H1 (cell line): ENCODE data around the gene XPO6. TPM values are rescaled to one million over a fixed set of nuclear protein-coding genes. Genes with fewer than 3 reads are reported as not detected.

Source experiments
- CTCF ChIA-PET: fragments of 300-600 bp; sonication (Branson Sonifier 250); formaldehyde crosslinking; loops from one replicate; lab custom pipeline; 2021; ENCODE audit not compliant: partially characterized antibody; lab: Charles Lee
- POLR2A ChIA-PET: fragments of 300-600 bp; sonication (Branson Sonifier 250); formaldehyde crosslinking; loops from one replicate; lab custom pipeline; 2021; ENCODE audit warnings: inconsistent platforms; ENCODE audit not compliant: partially characterized antibody; lab: Charles Lee
- DNase-seq, 2 experiments: peaks; one replicate each; pipeline versions ENCODE4 v3.0.0 to v3.0.0-alpha.2; 2010 to 2022; ENCODE audit warnings: low spot score in 2 of 2, low read depth in 1 of 2, mixed read lengths in 1 of 2
- FAIRE-seq: peaks from 2 replicates; lab custom pipeline; 2011; peaks lifted over from hg19 to GRCh38; lab: Jason Lieb, UNC
- H2AFZ ChIP-seq: 2 replicates; pipeline ENCODE4 v1.8.1; 2012; ENCODE audit warnings: low read length, inconsistent platforms
- H2AK5ac ChIP-seq: 2 replicates; pipeline ENCODE4 v1.6.1; 2013; ENCODE audit warnings: low read depth, low read length
- H2BK120ac ChIP-seq: replicated peaks from 2 replicates; pipeline ENCODE3; 2013; ENCODE audit warnings: low read depth, low read length, inconsistent platforms
- H2BK12ac ChIP-seq: 2 replicates; pipeline ENCODE4 v1.6.1; 2013; ENCODE audit warnings: low read depth, low read length
- H2BK15ac ChIP-seq: 2 replicates; pipeline ENCODE4 v1.6.1; 2013; ENCODE audit warnings: low read length
- H2BK20ac ChIP-seq: 2 replicates; pipeline ENCODE4 v1.6.1; 2013; ENCODE audit warnings: low read length
- H2BK5ac ChIP-seq: 2 replicates; pipeline ENCODE4 v1.6.1; 2013; ENCODE audit warnings: low read depth, low read length
- H3K14ac ChIP-seq: 2 replicates; pipeline ENCODE4 v1.6.1; 2013; ENCODE audit warnings: inconsistent platforms; ENCODE audit not compliant: insufficient read length
- H3K18ac ChIP-seq: 2 replicates; pipeline ENCODE4 v1.6.1; 2013; ENCODE audit warnings: low read length; ENCODE audit errors: extremely low read depth
- H3K23ac ChIP-seq: 2 replicates; pipeline ENCODE4 v1.6.1; 2013; ENCODE audit warnings: inconsistent platforms; ENCODE audit not compliant: insufficient read length
- H3K23me2 ChIP-seq: 2 replicates; pipeline ENCODE4 v1.6.1; 2013; ENCODE audit warnings: low read depth, low read length
- H3K27ac ChIP-seq: 2 replicates; pipeline ENCODE4 v1.6.1; 2011; ENCODE audit warnings: low read depth, low read length, inconsistent platforms
- H3K27me3 ChIP-seq, 4 experiments: replicated peaks in 1 of 4; 1 replicate in 1 of 4; 2 replicates in 3 of 4; pipeline versions ENCODE4 v1.6.1 to v1.8.1; 2011 to 2013; ENCODE audit warnings: low read length in 3 of 4, mild to moderate bottlenecking in 3 of 4, inconsistent platforms in 2 of 4, mixed read lengths in 2 of 4, moderate library complexity in 1 of 4; ENCODE audit not compliant: control insufficient read depth in 3 of 4, insufficient read depth in 3 of 4; ENCODE audit errors: extremely low read depth in 1 of 4
- H3K36me3 ChIP-seq, 4 experiments: 2 replicates each; pipeline versions ENCODE4 v1.6.1 to v1.8.1; 2011 to 2013; ENCODE audit warnings: mild to moderate bottlenecking in 4 of 4, low read length in 3 of 4, moderate library complexity in 2 of 4, control low read depth in 1 of 4, inconsistent platforms in 1 of 4; ENCODE audit not compliant: insufficient read depth in 4 of 4, control insufficient read depth in 2 of 4
- H3K4ac ChIP-seq: replicated peaks from 2 replicates; pipeline ENCODE3; 2013; ENCODE audit warnings: low read length, low read depth, mixed read lengths, inconsistent platforms; ENCODE audit not compliant: insufficient read length
- H3K4me1 ChIP-seq, 4 experiments: replicated peaks in 1 of 4; 1 replicate in 1 of 4; 2 replicates in 3 of 4; pipeline versions ENCODE4 v1.6.1 to v1.8.1; 2011 to 2013; ENCODE audit warnings: low read length in 3 of 4, inconsistent platforms in 2 of 4, mixed read lengths in 1 of 4; ENCODE audit not compliant: insufficient read depth in 4 of 4, control insufficient read depth in 3 of 4
- H3K4me2 ChIP-seq, 2 experiments: 2 replicates each; pipeline versions ENCODE4 v1.6.1 to v1.8.1; 2011 to 2013; ENCODE audit warnings: low read depth in 2 of 2, low read length in 2 of 2, control low read depth in 1 of 2, inconsistent platforms in 1 of 2, mild to moderate bottlenecking in 1 of 2; ENCODE audit not compliant: insufficient read depth in 1 of 2
- H3K4me3 ChIP-seq, 4 experiments: fragments of 200-600, 300-600 bp in 1 of 4; sonication (generic), shearing (Covaris generic), sonication (Bioruptor Twin) in 1 of 4; 2 replicates each; pipeline versions ENCODE4 v1.5.1 to v1.8.1; 2011 to 2016; ENCODE audit warnings: low read length in 4 of 4, low read depth in 3 of 4, control low read depth in 2 of 4, inconsistent platforms in 2 of 4, mild to moderate bottlenecking in 2 of 4, mixed read lengths in 1 of 4, moderate library complexity in 1 of 4; ENCODE audit not compliant: insufficient read depth in 2 of 4; ENCODE audit errors: extremely low read depth in 1 of 4
- H3K56ac ChIP-seq: replicated peaks from 2 replicates; pipeline ENCODE3; 2013; ENCODE audit warnings: low read depth, mild to moderate bottlenecking, mixed read lengths, low read length, inconsistent platforms; ENCODE audit not compliant: insufficient read length
- H3K79me1 ChIP-seq: 2 replicates; pipeline ENCODE4 v1.6.1; 2013; ENCODE audit warnings: low read depth, low read length, control low read depth
- H3K79me2 ChIP-seq, 2 experiments: 2 replicates each; pipeline versions ENCODE4 v1.6.1 to v1.8.1; 2012 to 2013; ENCODE audit warnings: low read length in 2 of 2, mild to moderate bottlenecking in 2 of 2, inconsistent platforms in 1 of 2; ENCODE audit not compliant: insufficient read depth in 2 of 2, control insufficient read depth in 1 of 2
- H3K9ac ChIP-seq, 4 experiments: replicated peaks in 1 of 4; 1 replicate in 1 of 4; 2 replicates in 3 of 4; pipeline versions ENCODE4 v1.6.1 to v1.8.1; 2011 to 2013; ENCODE audit warnings: low read depth in 3 of 4, low read length in 3 of 4, control low read depth in 2 of 4, mild to moderate bottlenecking in 2 of 4, moderate library complexity in 2 of 4, inconsistent platforms in 1 of 4; ENCODE audit errors: extremely low read depth in 1 of 4
- H3K9me3 ChIP-seq, 2 experiments: 2 replicates each; pipeline versions ENCODE4 v1.6.1 to v1.8.1; 2012 to 2013; ENCODE audit warnings: mild to moderate bottlenecking in 2 of 2, moderate library complexity in 2 of 2, control low read depth in 1 of 2, inconsistent platforms in 1 of 2, low read depth in 1 of 2, low read length in 1 of 2, mixed read lengths in 1 of 2; ENCODE audit not compliant: insufficient read depth in 2 of 2
- H4K20me1 ChIP-seq, 2 experiments: replicated peaks in 1 of 2; 2 replicates each; pipeline versions ENCODE3 to v1.8.1; 2011 to 2013; ENCODE audit warnings: inconsistent platforms in 2 of 2, low read length in 2 of 2, mild to moderate bottlenecking in 1 of 2; ENCODE audit not compliant: insufficient read depth in 2 of 2, control insufficient read depth in 1 of 2
- H4K5ac ChIP-seq: 2 replicates; pipeline ENCODE4 v1.6.1; 2013; ENCODE audit warnings: low read length, low read depth, mixed read lengths, inconsistent platforms; ENCODE audit not compliant: insufficient read length
- H4K8ac ChIP-seq: 2 replicates; pipeline ENCODE4 v1.8.0; 2013; ENCODE audit warnings: mild to moderate bottlenecking, moderate library complexity, low read length, inconsistent platforms; ENCODE audit not compliant: insufficient read depth; ENCODE audit errors: extremely low read depth
- H4K91ac ChIP-seq: replicated peaks from 2 replicates; pipeline ENCODE3; 2013; ENCODE audit warnings: low read length, mixed read lengths, inconsistent platforms; ENCODE audit not compliant: insufficient read length
- WGBS, 2 experiments: shearing (Covaris generic) in 1 of 2; methylation state at CpG; one replicate each; pipeline versions ENCODE4 v1.1.6 to v1.1.7; 2013 to 2015; ENCODE audit warnings: low lambda C conversion rate in 2 of 2, mixed read lengths in 2 of 2, inconsistent platforms in 1 of 2, low coverage in 1 of 2, missing lambda C conversion rate in 1 of 2; ENCODE audit not compliant: insufficient replicate concordance in 2 of 2, insufficient coverage in 1 of 2, insufficient read length in 1 of 2; ENCODE audit errors: extremely low coverage in 1 of 2, missing lambda C conversion rate in 1 of 2; 5-methylcytosine and 5-hydroxymethylcytosine counted together
- polyA plus RNA-seq, 7 experiments: library from polyadenylated mRNA; depleted of rRNA in 3 of 7; stranded (reverse) in 5 of 7; unstranded in 2 of 7; fragments of >200 nt in 5 of 7; fragments of 200-250 nt in 2 of 7; gene quantifications; 1 replicate in 5 of 7; 2 replicates in 1 of 7; 4 replicates in 1 of 7; pipeline versions ENCODE4 v1.2.1 to v1.2.3, GENCODE V29; 2011 to 2013; ENCODE audit warnings: missing spikeins in 2 of 7, mixed read lengths in 2 of 7
- total RNA-seq: library from RNA; stranded (reverse); fragmentation: NEBNext Ultra II Directional; extraction: Animal tissue kit (Norgen Biotek cat#: 25700); gene quantifications from 2 replicates; pipeline ENCODE4 v1.2.1, GENCODE V29; 2021

XPO6 gene
- total and polyA plus RNA-seq, 2 of the 8 experiments (the other 6 are each of a cell fraction or from before 2014, with no cell fraction given) = 152 to 254 TPM

DNA sequence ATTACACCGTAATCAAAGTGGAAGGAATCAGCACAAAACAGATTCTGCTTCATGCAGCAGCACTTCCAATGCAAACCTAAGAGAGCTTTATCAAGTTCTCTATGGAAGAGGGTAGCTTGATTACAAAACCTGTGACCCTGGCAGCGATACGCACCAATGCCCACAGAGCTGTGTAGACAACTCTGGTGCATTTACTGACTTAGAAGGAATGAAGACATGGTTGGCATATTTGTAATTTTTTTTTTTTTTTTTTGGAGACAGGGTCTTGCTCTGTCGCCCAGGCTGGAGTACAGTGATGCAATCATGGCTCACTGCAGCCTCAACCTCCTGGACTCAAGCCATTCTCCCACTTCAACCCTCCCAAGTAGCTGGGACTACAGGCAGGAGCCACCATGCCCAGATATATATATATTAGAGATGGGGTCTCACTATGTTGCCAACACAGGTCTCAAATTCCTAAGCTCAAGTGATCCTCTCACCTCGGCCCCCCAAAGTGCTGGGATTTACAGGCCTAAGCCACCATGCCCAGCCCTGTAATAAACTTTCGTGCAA lies 49.4 kb downstream of the XPO6 start:
- FAIRE-seq (no peak), DNase-seq (no peak)
- no peak overlapping the region for H2BK5ac ChIP-seq
- H2AK5ac ChIP-seq = no peak overlapping the region
- no peak overlapping the region for H4K5ac ChIP-seq
- no peaks in the 10 kb centered on the region for H3K23me2 ChIP-seq
- H3K79me2 ChIP-seq = peaks cover 0 to 19% of the 10 kb centered on the region in 2 experiments; a peak in 2 of 4 replicates
- H3K4me1 ChIP-seq = no peaks in the 10 kb centered on the region; a peak in 2 of 7 replicates
- no peak overlapping the region for H4K91ac ChIP-seq
- peaks cover 3% of the 10 kb centered on the region for H3K79me1 ChIP-seq
- no peak overlapping the region for H3K14ac ChIP-seq
- H3K4ac ChIP-seq = no peak overlapping the region
- H4K20me1 ChIP-seq = peaks cover 0 to 6% of the 10 kb centered on the region in 2 experiments
- no peak overlapping the region for H2BK12ac ChIP-seq
- H3K9me3 ChIP-seq = no peaks in the 10 kb centered on the region
- no peak overlapping the region for H3K4me3 ChIP-seq
- no peak overlapping the region for H2BK15ac ChIP-seq
- no peak overlapping the region for H2BK20ac ChIP-seq
- 89% methylated on average over 6 of the region's 6 CpGs; no CpG with 5 or more reads in 1 of the 2 experiments for WGBS, 2 experiments
- peaks cover 3 to 30% (median 14%) of the 10 kb centered on the region in 4 experiments; a peak in 7 of 8 replicates for H3K36me3 ChIP-seq
- ChIA-PET POLR2A (interaction anchor here (0.7 to 1.0 kb wide), 2 partner anchors 9 to 32 kb away, joined by 3 read pairs; no protein-coding TSS in a partner anchor), CTCF (interaction anchor here (0.7 to 0.9 kb wide), 2 partner anchors 16 to 17 kb away, joined by 3 read pairs; no protein-coding TSS in a partner anchor)
- H3K18ac ChIP-seq = no peak overlapping the region
- H3K23ac ChIP-seq = no peak overlapping the region
- H3K27me3 ChIP-seq = no peaks in the 10 kb centered on the region
- no peak overlapping the region for H4K8ac ChIP-seq
- no peak overlapping the region for H2AFZ ChIP-seq
- H2BK120ac ChIP-seq = no peak overlapping the region
- H3K9ac ChIP-seq = no peak overlapping the region
- H3K4me2 ChIP-seq = no peak overlapping the region
- no peak overlapping the region for H3K27ac ChIP-seq
- H3K56ac ChIP-seq = no peak overlapping the region
